Fibroblast of villous mesenchyme (primary cell): Measurements from ENCODE around the gene RAB31. TPM values are rescaled to one million over a fixed set of nuclear protein-coding genes. Genes with fewer than 3 reads are reported as not detected.
"Not testable (repeated sequence)": the region's sequence is repeated elsewhere in the genome, so short reads cannot be mapped to it uniquely, and the experiment has no call there.

Source experiments
- DNase-seq: peaks from one replicate; pipeline ENCODE4 v3.0.0-alpha.2; 2010; ENCODE audit warnings: low read depth
- H3K4me3 ChIP-seq: 2 replicates; pipeline ENCODE4 v1.5.1; 2011; ENCODE audit warnings: low read depth, mild to moderate bottlenecking, low read length
- CTCF ChIP-seq: IDR thresholded peaks from 2 replicates; pipeline ENCODE4 v1.5.1; 2012; ENCODE audit warnings: low read depth, mild to moderate bottlenecking, low read length; ENCODE audit not compliant: insufficient read depth
- total RNA-seq: library from RNA; depleted of rRNA; stranded (reverse); fragments of >200 nt; gene quantifications from 2 replicates; pipeline ENCODE4 v1.2.3, GENCODE V29; 2012

Gene RAB31
- total RNA-seq, 1 donor, result 34.5 TPM

GRCh38 chr18:9669016-9669415, 39.1 kb upstream of the RAB31 start:
- DNase-seq, result no peak
- TF ChIP-seq CTCF, result no peak
- H3K4me3 ChIP-seq, result no peak overlapping the region

GRCh38 chr18:9671214-9671613, 36.9 kb upstream of the RAB31 start:
- no peak for DNase-seq
- H3K4me3 ChIP-seq, result no peak overlapping the region
- TF ChIP-seq CTCF, result no peak

GRCh38 chr18:9673296-9674251, 34.5 kb upstream of the RAB31 start:
- peak; percentile 82 for DNase-seq
- peak; percentile 47 for TF ChIP-seq CTCF
- H3K4me3 ChIP-seq, result no peak overlapping the region

DNA sequence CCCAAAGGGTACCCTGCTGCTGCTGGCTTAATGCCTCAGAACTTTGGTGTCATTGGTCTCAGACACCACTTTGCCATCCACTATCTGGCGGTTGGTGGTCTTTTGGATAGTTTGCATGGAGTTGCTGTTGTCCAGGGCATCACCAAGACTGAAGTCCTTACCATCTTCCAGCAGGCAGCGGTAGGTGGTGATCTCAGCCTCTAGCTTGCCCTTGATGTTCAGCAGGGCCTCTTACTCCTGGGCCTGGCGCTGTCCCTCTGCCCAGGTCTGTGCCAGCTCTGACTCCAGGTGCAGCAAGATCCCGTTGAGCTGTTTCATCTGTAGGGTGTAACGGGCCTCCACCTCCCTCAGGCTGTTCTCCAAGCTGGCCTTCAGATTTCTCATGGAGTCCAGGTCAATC, 29.9 kb upstream of the RAB31 start:
- DNase-seq, H3K4me3 ChIP-seq: not testable (repeated sequence)

DNA sequence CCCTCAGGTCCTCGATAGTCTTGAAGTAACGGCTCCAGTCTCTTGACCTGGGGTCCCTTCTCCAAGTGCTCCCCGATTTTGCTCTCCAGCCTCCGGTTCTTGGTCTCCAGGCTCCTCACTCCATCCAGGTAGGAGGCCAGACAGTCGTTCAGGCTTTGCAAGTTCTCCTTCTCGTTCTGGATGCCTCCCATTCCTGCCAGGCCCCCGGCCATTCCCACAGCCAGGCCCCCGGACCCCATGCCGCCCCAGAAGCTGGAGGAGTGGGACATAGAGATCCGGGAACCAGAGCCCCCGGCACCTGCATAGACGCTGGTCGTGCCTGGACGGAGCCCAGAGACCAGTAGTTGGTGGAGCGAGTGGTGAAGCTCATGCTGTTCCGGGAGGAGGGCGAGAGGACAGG, 29.0 kb upstream of the RAB31 start:
- no peak for DNase-seq
- no peak for TF ChIP-seq CTCF
- no peak overlapping the region for H3K4me3 ChIP-seq

DNA sequence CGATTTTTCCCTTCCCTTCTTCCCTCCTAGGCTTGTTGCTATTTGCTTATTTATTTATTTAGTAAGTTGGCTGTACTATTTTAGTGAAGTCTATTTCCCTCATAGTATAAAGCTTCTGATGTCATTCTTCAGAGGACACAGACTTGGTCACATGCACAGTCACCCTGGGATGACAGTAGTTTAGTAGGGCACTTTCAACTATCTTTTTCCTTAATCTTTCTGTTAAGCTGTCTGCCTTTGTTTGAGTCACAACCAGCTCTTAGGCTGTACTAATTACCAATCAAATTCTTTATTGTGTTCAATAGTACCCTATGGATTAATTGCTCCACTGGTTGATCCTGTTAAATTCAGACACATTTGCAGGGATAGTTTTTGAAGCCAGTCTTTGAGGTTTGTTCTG, 26.9 kb upstream of the RAB31 start:
- no peak overlapping the region for H3K4me3 ChIP-seq
- no peak for DNase-seq
- no peak for TF ChIP-seq CTCF

- no peak for DNase-seq
- no peak for TF ChIP-seq CTCF
- H3K4me3 ChIP-seq, result no peak overlapping the region
Observed at GRCh38 chr18:9682572-9682971, 25.5 kb upstream of the RAB31 start.
